ENCODE measurements around the gene MYO1B. TPM values are rescaled to one million over a fixed set of nuclear protein-coding genes. Genes with fewer than 3 reads are reported as not detected.
A peak's percentile ranks its signal among the peaks of the same experiment; 100 is the strongest.

The MYO1B gene
- polyA plus RNA-seq, 2 donors = 12.9 to 25.6 TPM

GRCh38 chr2:191240871-191241270 lies 4.3 kb upstream of the MYO1B start:
- Histone ChIP-seq H3K27me3 (ENCODE audit: control insufficient read depth in 1 of 2, insufficient read depth in 2 of 2, low read length in 2 of 2) (no peaks in the 10 kb centered on the region), H3K36me3 (ENCODE audit: control insufficient read depth in 2 of 2, insufficient read depth in 2 of 2, low read length in 1 of 2) (no peaks in the 10 kb centered on the region), H3K4me3 (ENCODE audit: low read depth in 1 of 2, low read length in 2 of 2) (no peak overlapping the region), H3K27ac (ENCODE audit: low read depth in 2 of 2, low read length in 1 of 2) (no peak overlapping the region), H3K4me1 (ENCODE audit: control insufficient read depth in 2 of 2, insufficient read depth in 2 of 2, low read length in 1 of 2) (no peaks in the 10 kb centered on the region), H3K9me3 (ENCODE audit: control insufficient read depth in 2 of 2, insufficient read depth in 1 of 2, low read depth in 1 of 2, low read length in 1 of 2) (peaks cover 0 to 2% of the 10 kb centered on the region in 2 donors)
- 92 to 95% methylated on average over 5 of the region's 5 CpGs for WGBS, 2 donors

DNA sequence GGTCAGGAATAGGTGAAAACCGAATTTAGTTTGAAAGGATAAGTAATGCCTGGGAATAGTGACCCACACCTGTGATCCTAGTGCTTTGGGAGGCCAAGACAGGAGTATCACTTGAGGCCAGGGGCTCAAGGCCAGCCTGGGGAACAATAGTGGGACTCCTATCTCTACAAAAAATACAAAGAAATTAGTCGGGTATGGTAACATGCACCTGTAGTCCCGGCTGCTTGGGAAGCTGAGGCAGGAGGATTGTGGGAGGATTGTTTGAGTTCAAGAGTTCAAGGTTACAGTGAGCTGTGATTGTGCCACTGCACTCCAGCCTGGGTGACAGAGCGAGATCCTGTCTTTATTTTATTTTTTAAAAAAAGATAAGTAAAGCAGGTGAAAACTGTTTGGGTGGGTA lies 3.8 kb upstream of the MYO1B start:
- H3K27ac ChIP-seq (ENCODE audit: low read depth in 2 of 2, low read length in 1 of 2) = no peak overlapping the region
- peaks cover 0 to 2% of the 10 kb centered on the region in 2 donors for H3K9me3 ChIP-seq (ENCODE audit: control insufficient read depth in 2 of 2, insufficient read depth in 1 of 2, low read depth in 1 of 2, low read length in 1 of 2)
- no peaks in the 10 kb centered on the region for H3K27me3 ChIP-seq (ENCODE audit: control insufficient read depth in 1 of 2, insufficient read depth in 2 of 2, low read length in 2 of 2)
- H3K4me1 ChIP-seq (ENCODE audit: control insufficient read depth in 2 of 2, insufficient read depth in 2 of 2, low read length in 1 of 2) = no peaks in the 10 kb centered on the region
- WGBS, 2 donors = 80 to 84% methylated on average over 4 of the region's 4 CpGs
- H3K4me3 ChIP-seq (ENCODE audit: low read depth in 1 of 2, low read length in 2 of 2) = no peak overlapping the region
- H3K36me3 ChIP-seq (ENCODE audit: control insufficient read depth in 2 of 2, insufficient read depth in 2 of 2, low read length in 1 of 2) = no peaks in the 10 kb centered on the region

- Histone ChIP-seq H3K4me3 (ENCODE audit: low read depth in 1 of 2, low read length in 2 of 2) (no peak overlapping the region), H3K4me1 (ENCODE audit: control insufficient read depth in 2 of 2, insufficient read depth in 2 of 2, low read length in 1 of 2) (no peaks in the 10 kb centered on the region), H3K36me3 (ENCODE audit: control insufficient read depth in 2 of 2, insufficient read depth in 2 of 2, low read length in 1 of 2) (no peaks in the 10 kb centered on the region), H3K27me3 (ENCODE audit: control insufficient read depth in 1 of 2, insufficient read depth in 2 of 2, low read length in 2 of 2) (no peaks in the 10 kb centered on the region), H3K9me3 (ENCODE audit: control insufficient read depth in 2 of 2, insufficient read depth in 1 of 2, low read depth in 1 of 2, low read length in 1 of 2) (peaks cover 0 to 2% of the 10 kb centered on the region in 2 donors), H3K27ac (ENCODE audit: low read depth in 2 of 2, low read length in 1 of 2) (no peak overlapping the region)
- 89 to 90% methylated on average over 1 of the region's 1 CpG for WGBS, 2 donors
These were observed 2.0 kb upstream of the MYO1B start for GRCh38 chr2:191243154-191243553.

DNA sequence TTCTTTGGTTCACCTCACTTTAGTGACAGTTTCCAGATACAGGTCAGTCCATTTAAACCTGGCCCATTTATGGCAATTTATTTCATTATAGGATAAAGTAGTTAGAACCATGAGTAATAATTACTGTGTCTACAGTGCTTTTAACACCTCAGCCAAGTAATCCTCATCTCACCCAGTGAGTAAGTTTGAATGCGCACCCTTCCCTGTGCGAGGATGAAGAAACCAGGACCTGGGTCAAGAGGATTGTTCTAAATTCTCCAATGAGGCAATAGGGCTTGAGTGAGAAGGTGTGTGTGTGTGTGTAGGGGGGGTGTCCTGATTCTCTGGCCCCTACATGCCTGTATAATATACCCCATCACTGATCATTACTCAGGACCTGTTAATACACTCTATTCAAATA lies 854 bp upstream of the MYO1B start:
- 72 to 79% methylated on average over 2 of the region's 2 CpGs for WGBS, 2 donors
- Histone ChIP-seq H3K4me1 (ENCODE audit: control insufficient read depth in 2 of 2, insufficient read depth in 2 of 2, low read length in 1 of 2) (no peaks in the 10 kb centered on the region), H3K36me3 (ENCODE audit: control insufficient read depth in 2 of 2, insufficient read depth in 2 of 2, low read length in 1 of 2) (no peaks in the 10 kb centered on the region), H3K4me3 (ENCODE audit: low read depth in 1 of 2, low read length in 2 of 2) (peak overlapping the region in 1 of 2 donors; percentile 12), H3K27me3 (ENCODE audit: control insufficient read depth in 1 of 2, insufficient read depth in 2 of 2, low read length in 2 of 2) (no peaks in the 10 kb centered on the region), H3K9me3 (ENCODE audit: control insufficient read depth in 2 of 2, insufficient read depth in 1 of 2, low read depth in 1 of 2, low read length in 1 of 2) (peaks cover 0 to 2% of the 10 kb centered on the region in 2 donors), H3K27ac (ENCODE audit: low read depth in 2 of 2, low read length in 1 of 2) (peak overlapping the region in 1 of 2 donors; percentile 37)

DNA sequence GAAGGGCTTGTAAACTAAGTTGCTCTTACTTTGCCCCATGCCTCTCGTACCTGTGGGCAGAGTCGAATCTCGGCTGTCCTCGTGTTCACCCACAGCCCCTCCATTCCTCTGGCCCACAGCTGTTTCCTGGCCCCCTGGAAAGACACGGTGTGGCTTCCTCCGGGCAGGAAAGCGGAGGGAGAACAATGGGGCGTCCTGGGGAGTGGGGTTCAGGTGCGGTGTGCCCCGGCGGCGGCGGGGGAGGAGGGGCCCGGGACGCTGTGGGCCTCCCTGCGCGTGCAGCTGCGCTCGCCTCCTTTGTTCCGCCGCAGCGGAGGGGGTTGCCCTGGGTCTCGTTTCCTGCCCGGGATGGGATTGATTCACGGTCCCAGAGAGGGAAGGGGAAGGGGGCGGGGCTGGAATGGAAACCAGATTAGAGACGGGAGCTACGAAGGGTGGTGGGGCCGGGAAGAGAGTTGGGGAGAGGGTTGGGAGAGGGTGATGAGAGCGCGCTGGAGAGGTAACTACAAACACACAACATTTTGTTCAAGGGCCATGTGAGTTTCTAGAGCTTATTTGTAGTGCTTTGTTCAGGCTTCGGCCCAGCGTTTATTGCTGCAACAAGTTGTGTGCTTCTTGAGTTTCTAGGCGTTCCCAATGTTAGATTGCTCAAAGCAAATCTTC lies 796 bp downstream of the MYO1B start:
- Histone ChIP-seq H3K27ac (ENCODE audit: low read depth in 2 of 2, low read length in 1 of 2) (peak overlapping the region; percentile 68 to 90), H3K4me3 (ENCODE audit: low read depth in 1 of 2, low read length in 2 of 2) (peak overlapping the region; percentile 60 to 78), H3K4me1 (ENCODE audit: control insufficient read depth in 2 of 2, insufficient read depth in 2 of 2, low read length in 1 of 2) (no peaks in the 10 kb centered on the region), H3K36me3 (ENCODE audit: control insufficient read depth in 2 of 2, insufficient read depth in 2 of 2, low read length in 1 of 2) (no peaks in the 10 kb centered on the region), H3K27me3 (ENCODE audit: control insufficient read depth in 1 of 2, insufficient read depth in 2 of 2, low read length in 2 of 2) (no peaks in the 10 kb centered on the region), H3K9me3 (ENCODE audit: control insufficient read depth in 2 of 2, insufficient read depth in 1 of 2, low read depth in 1 of 2, low read length in 1 of 2) (peaks cover 0 to 2% of the 10 kb centered on the region in 2 donors)
- 2 to 5% methylated on average over 31 to 34 of the region's 34 CpGs for WGBS, 2 donors

DNA sequence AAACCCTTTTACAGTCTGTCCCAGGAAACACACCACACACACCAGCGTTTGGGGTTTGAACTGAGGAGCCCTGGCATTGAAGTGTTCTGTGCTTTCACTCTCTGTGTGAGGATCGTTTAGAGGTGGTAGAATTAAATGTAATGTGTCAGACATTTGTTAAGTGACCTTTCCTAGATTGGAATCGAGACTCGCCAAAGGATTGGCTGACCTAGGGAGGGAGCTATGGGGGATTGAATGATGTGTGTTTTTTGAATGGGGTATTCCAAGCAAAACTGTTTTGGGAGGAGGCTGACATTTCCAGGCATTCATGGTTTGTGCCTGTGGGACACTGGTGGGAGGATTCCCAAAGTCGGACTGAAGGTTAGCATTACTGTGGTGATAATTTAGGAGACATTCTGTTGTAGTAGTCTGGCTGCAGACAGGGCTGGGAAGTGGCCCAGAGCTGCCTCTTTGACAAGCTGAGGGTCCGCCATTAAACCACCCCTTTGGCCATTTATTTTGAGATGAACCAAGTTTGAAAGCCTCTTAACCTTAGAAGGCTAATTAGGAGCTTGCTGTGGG lies 1.7 kb downstream of the MYO1B start:
- peaks cover 0 to 2% of the 10 kb centered on the region in 2 donors for H3K9me3 ChIP-seq (ENCODE audit: control insufficient read depth in 2 of 2, insufficient read depth in 1 of 2, low read depth in 1 of 2, low read length in 1 of 2)
- H3K4me1 ChIP-seq (ENCODE audit: control insufficient read depth in 2 of 2, insufficient read depth in 2 of 2, low read length in 1 of 2) = no peaks in the 10 kb centered on the region
- 54 to 55% methylated on average over 6 of the region's 6 CpGs for WGBS, 2 donors

DNA sequence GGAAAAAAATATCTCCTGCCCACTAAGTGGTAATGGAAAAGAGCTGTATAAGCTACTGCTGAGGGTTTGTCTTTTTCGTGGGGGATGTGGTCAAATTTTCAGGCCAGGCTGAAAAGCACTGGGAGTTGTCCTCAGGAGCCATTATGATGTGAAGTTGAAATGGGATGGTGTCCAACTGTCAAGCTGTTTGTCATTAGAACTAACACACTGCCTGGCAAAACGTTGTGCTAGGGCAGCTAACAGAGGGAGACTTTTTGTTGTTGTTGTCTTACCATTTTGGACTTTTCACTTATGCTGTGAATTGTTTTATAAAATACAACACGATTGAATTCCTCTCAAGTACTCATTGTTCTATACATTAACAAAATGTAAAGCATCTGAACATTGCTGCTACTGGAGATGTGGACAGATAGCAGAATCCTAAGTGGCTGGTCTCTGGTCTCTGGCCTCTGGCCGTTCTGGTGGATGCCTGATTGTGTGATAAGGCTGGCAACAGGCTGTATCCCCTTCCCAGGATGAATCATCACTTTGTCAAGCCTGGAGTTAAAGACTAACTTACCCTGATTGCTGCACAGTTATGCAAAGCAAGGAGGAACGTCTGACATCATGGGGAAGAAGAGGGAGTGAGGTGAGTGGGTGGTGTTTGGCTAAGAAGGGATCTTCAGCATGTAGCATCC lies 2.3 kb downstream of the MYO1B start:
- 24 to 29% methylated on average over 5 of the region's 5 CpGs for WGBS, 2 donors
- Histone ChIP-seq H3K36me3 (ENCODE audit: control insufficient read depth in 2 of 2, insufficient read depth in 2 of 2, low read length in 1 of 2) (no peaks in the 10 kb centered on the region), H3K4me1 (ENCODE audit: control insufficient read depth in 2 of 2, insufficient read depth in 2 of 2, low read length in 1 of 2) (no peaks in the 10 kb centered on the region), H3K27ac (ENCODE audit: low read depth in 2 of 2, low read length in 1 of 2) (no peak overlapping the region), H3K4me3 (ENCODE audit: low read depth in 1 of 2, low read length in 2 of 2) (peak overlapping the region in 1 of 2 donors; percentile 60), H3K27me3 (ENCODE audit: control insufficient read depth in 1 of 2, insufficient read depth in 2 of 2, low read length in 2 of 2) (no peaks in the 10 kb centered on the region), H3K9me3 (ENCODE audit: control insufficient read depth in 2 of 2, insufficient read depth in 1 of 2, low read depth in 1 of 2, low read length in 1 of 2) (peaks cover 0 to 2% of the 10 kb centered on the region in 2 donors)

More for the DNA sequence above, 1.7 kb downstream of the MYO1B start:
- Histone ChIP-seq H3K36me3 (ENCODE audit: control insufficient read depth in 2 of 2, insufficient read depth in 2 of 2, low read length in 1 of 2) (no peaks in the 10 kb centered on the region), H3K4me3 (ENCODE audit: low read depth in 1 of 2, low read length in 2 of 2) (peak overlapping the region in 1 of 2 donors; percentile 60), H3K27ac (ENCODE audit: low read depth in 2 of 2, low read length in 1 of 2) (peak overlapping the region in 1 of 2 donors; percentile 33), H3K27me3 (ENCODE audit: control insufficient read depth in 1 of 2, insufficient read depth in 2 of 2, low read length in 2 of 2) (no peaks in the 10 kb centered on the region)

GRCh38 chr2:191249156-191249813 lies 4.1 kb downstream of the MYO1B start:
- 57 to 63% methylated on average over 2 of the region's 2 CpGs for WGBS, 2 donors
- Histone ChIP-seq H3K27me3 (ENCODE audit: control insufficient read depth in 1 of 2, insufficient read depth in 2 of 2, low read length in 2 of 2) (no peaks in the 10 kb centered on the region), H3K9me3 (ENCODE audit: control insufficient read depth in 2 of 2, insufficient read depth in 1 of 2, low read depth in 1 of 2, low read length in 1 of 2) (no peaks in the 10 kb centered on the region), H3K27ac (ENCODE audit: low read depth in 2 of 2, low read length in 1 of 2) (no peak overlapping the region), H3K36me3 (ENCODE audit: control insufficient read depth in 2 of 2, insufficient read depth in 2 of 2, low read length in 1 of 2) (no peaks in the 10 kb centered on the region), H3K4me1 (ENCODE audit: control insufficient read depth in 2 of 2, insufficient read depth in 2 of 2, low read length in 1 of 2) (no peaks in the 10 kb centered on the region), H3K4me3 (ENCODE audit: low read depth in 1 of 2, low read length in 2 of 2) (no peak overlapping the region)

GRCh38 chr2:191250400-191250799 lies 5.2 kb downstream of the MYO1B start:
- 77 to 85% methylated on average over 1 of the region's 1 CpG for WGBS, 2 donors

More at GRCh38 chr2:191250400-191250799, 5.2 kb downstream of the MYO1B start:
- Histone ChIP-seq H3K27me3 (ENCODE audit: control insufficient read depth in 1 of 2, insufficient read depth in 2 of 2, low read length in 2 of 2) (no peaks in the 10 kb centered on the region), H3K4me1 (ENCODE audit: control insufficient read depth in 2 of 2, insufficient read depth in 2 of 2, low read length in 1 of 2) (no peaks in the 10 kb centered on the region), H3K4me3 (ENCODE audit: low read depth in 1 of 2, low read length in 2 of 2) (no peak overlapping the region), H3K27ac (ENCODE audit: low read depth in 2 of 2, low read length in 1 of 2) (no peak overlapping the region), H3K36me3 (ENCODE audit: control insufficient read depth in 2 of 2, insufficient read depth in 2 of 2, low read length in 1 of 2) (no peaks in the 10 kb centered on the region), H3K9me3 (ENCODE audit: control insufficient read depth in 2 of 2, insufficient read depth in 1 of 2, low read depth in 1 of 2, low read length in 1 of 2) (no peaks in the 10 kb centered on the region)
